GM10248 (cell line): ENCODE results near the gene ODC1.

Experiments
- CTCF ChIA-PET: fragments of 300-600 bp; sonication (Branson Sonifier 250); formaldehyde crosslinking; extraction: SDS; loops from one replicate; lab custom pipeline; 2021; ENCODE audit warnings: antibody characterized with exemption; lab: Yijun Ruan, JAX
- POLR2A ChIA-PET: fragments of 350-650 bp; sonication (Branson Sonifier 250); formaldehyde crosslinking; extraction: SDS; loops from one replicate; lab custom pipeline; 2020; ENCODE audit warnings: antibody characterized with exemption; lab: Yijun Ruan, JAX
- DNase-seq: peaks from one replicate; pipeline ENCODE4 v3.0.0; 2012; ENCODE audit errors: extremely low spot score
- CTCF ChIP-seq: IDR thresholded peaks from 2 replicates; pipeline ENCODE4 v1.5.1; 2012; ENCODE audit warnings: mild to moderate bottlenecking, low read depth; ENCODE audit errors: extremely low read depth, missing control alignments, control extremely low read depth

ODC1 gene

GRCh38 chr2:10447895-10448575, at the start of gene ODC1:
Gene ODC1 (minus strand): TSS chr2:10448327. CDS start chr2:10445032, 3,295 bp downstream.
- POLR2A ChIA-PET: interaction anchor here (0.5 to 2.1 kb wide), 11 partner anchors 9 to 1766 kb away, joined by 3 to 22 read pairs (median 4); partner anchors contain the start of gene ADAM17
- CTCF ChIA-PET: interaction anchor here (0.8 to 9.8 kb wide), 7 partner anchors 15 to 634 kb away, joined by 3 to 127 read pairs (median 12); no protein-coding TSS in a partner anchor
- peak; percentile 78 for DNase-seq
- no peak for TF ChIP-seq CTCF

- TF ChIP-seq CTCF: no peak
- DNase-seq: no peak
- POLR2A ChIA-PET: no interaction called here
- CTCF ChIA-PET: no interaction called here
These were observed 49.7 kb upstream of the ODC1 start for GRCh38 chr2:10497797-10498251.

DNA sequence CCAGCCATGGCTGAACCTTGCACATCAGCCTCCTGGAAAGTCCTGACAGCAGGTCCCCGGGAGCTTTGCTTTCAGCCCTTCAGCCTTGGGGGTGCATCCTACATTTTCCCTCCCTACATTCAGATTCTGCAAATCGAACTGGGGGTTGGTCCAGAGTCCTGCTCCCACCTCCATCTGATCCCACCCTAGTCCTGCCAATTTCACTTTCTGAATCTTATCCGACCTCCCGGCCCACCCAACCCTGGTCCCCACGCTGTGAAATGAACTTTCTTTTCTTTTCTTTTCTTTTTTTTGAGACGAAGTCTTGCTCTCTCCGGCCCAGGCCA, 47.8 kb upstream of the ODC1 start:
- CTCF ChIA-PET: no interaction called here
- no peak for TF ChIP-seq CTCF

DNA sequence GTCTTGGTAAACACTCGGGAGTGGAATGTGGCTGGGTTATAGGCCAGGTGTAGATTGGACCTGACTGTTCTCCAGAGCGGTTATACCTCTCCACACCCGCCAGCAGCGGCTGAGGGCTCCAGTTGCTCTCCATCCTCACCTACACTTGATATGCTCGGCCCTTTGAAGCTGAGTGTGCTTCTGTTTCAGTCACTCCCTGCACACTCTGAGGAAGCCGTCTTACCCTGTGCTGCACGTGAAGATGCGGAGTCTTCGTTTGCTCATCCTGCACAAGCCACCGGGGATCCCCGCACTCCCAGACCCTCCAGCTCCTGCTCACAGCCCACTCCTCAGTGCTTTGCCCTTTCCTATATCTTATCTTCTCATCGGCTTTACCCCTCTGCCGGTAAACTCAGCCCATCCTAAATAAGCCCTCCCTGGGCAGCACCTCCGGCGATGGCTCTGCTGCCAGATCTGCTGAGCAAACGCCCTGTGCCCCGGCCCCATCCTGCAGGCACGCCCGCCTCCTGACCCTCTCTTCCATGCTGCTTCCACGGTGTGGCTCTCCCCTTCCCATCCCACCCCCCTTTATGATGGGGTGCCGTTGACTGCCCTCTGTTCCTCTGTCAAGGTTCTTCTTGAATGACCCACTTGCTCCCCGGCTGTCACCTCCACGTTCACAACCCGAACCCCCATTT, 47.3 kb upstream of the ODC1 start:
- ChIA-PET POLR2A (no interaction called here), CTCF (no interaction called here)
- no peak for DNase-seq
- no peak for TF ChIP-seq CTCF

More for the DNA sequence above, 47.8 kb upstream of the ODC1 start:
- POLR2A ChIA-PET: no interaction called here
- DNase-seq: no peak

- CTCF ChIA-PET: no interaction called here
- no peak for DNase-seq
- POLR2A ChIA-PET: no interaction called here
- TF ChIP-seq CTCF: no peak
These were observed 46.4 kb upstream of the ODC1 start for GRCh38 chr2:10494351-10495066.

DNA sequence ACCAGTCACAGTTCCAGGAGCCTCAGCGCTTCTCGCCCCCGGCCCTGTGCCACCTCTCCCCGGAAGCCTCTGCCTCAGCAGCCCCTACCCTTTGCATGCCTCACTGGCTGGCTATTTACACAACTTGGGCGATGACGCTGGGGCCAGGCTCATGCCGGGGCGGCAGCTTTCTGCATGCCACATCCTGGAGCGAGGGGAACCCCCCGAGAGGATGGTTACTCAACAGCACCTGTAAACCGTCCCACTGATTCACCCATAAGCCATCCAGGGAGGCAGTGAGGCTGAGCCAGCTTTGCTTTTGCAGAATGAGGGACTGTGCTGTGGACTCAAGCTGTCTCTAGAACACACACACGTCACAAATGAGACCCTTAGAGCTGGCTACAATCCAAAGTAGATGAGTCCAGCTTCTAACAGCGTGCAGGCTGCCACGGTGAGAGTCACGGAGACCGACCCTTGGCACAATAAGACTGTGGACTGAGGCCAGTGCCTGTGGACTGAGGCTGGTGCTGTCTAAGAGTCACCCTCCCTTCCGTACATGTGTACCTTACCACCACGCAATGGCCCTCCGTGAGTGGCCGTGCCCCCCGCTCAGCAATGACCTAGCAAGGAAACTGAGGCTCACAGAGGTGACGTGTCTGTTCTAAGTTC, 45.6 kb upstream of the ODC1 start:
- peak; percentile 71 for DNase-seq
- ChIA-PET CTCF (no interaction called here), POLR2A (no interaction called here)
- TF ChIP-seq CTCF: no peak
